HEK293T (cell line): Measurements from ENCODE around the gene CMTM3.
"Not testable (repeated sequence)": the region's sequence is repeated elsewhere in the genome, so short reads cannot be mapped to it uniquely, and the experiment has no call there.

Experiments used
- CTCF ChIA-PET: fragments of 350-600 bp; formaldehyde crosslinking; extraction: SDS; loops from one replicate; lab custom pipeline; 2021; ENCODE audit warnings: antibody characterized with exemption, inconsistent platforms; lab: Yijun Ruan, JAX
- POLR2A ChIA-PET: fragments of 350-600 bp; formaldehyde crosslinking; extraction: SDS; loops from one replicate; lab custom pipeline; 2020; ENCODE audit warnings: antibody characterized with exemption, inconsistent platforms; lab: Yijun Ruan, JAX
- DNase-seq: peaks from one replicate; pipeline ENCODE4 v3.0.0; 2012; ENCODE audit warnings: mixed read lengths; ENCODE audit errors: extremely low spot score
- ARNT ChIP-seq: fragments of 450-650 bp; IDR thresholded peaks from 2 replicates; pipeline ENCODE4 v1.6.1; 2017; ENCODE audit warnings: mild to moderate bottlenecking
- BHLHE40 ChIP-seq: fragments of 450-650 bp; IDR thresholded peaks from 2 replicates; pipeline ENCODE4 v1.6.1; 2016; ENCODE audit warnings: mild to moderate bottlenecking, moderate library complexity, borderline replicate concordance
- CTBP1 ChIP-seq: fragments of 450-650 bp; IDR thresholded peaks from 2 replicates; pipeline ENCODE4 v1.6.1; 2016; ENCODE audit warnings: borderline replicate concordance
- ELF4 ChIP-seq: fragments of 450-650 bp; IDR thresholded peaks from 2 replicates; pipeline ENCODE4 v1.6.1; 2017; ENCODE audit warnings: antibody characterized with exemption
- FOXA1 ChIP-seq: fragments of 450-650 bp; IDR thresholded peaks from 2 replicates; pipeline ENCODE4 v1.6.1; 2016; ENCODE audit warnings: mild to moderate bottlenecking
- FOXK2 ChIP-seq: fragments of 450-650 bp; IDR thresholded peaks from 2 replicates; pipeline ENCODE4 v1.6.1; 2016; ENCODE audit warnings: mild to moderate bottlenecking
- FOXM1 ChIP-seq: fragments of 450-650 bp; IDR thresholded peaks from 2 replicates; pipeline ENCODE4 v1.6.1; 2017; ENCODE audit warnings: mild to moderate bottlenecking, borderline replicate concordance
- HDGF ChIP-seq: fragments of 450-650 bp; IDR thresholded peaks from 2 replicates; pipeline ENCODE4 v1.6.1; 2017; ENCODE audit warnings: antibody characterized with exemption, borderline replicate concordance
- L3MBTL2 ChIP-seq: fragments of 450-650 bp; conservative IDR thresholded peaks from 2 replicates; pipeline ENCODE4 v1.6.1; 2016; ENCODE audit warnings: mild to moderate bottlenecking
- LEF1 ChIP-seq: fragments of 450-650 bp; IDR thresholded peaks from 2 replicates; pipeline ENCODE4 v1.6.1; 2017; ENCODE audit warnings: mild to moderate bottlenecking, borderline replicate concordance
- NFRKB ChIP-seq: fragments of 450-650 bp; IDR thresholded peaks from 2 replicates; pipeline ENCODE4 v1.6.1; 2016; ENCODE audit warnings: mild to moderate bottlenecking, moderate library complexity
- PKNOX1 ChIP-seq: fragments of 450-650 bp; IDR thresholded peaks from 2 replicates; pipeline ENCODE4 v1.6.1; 2016
- SP1 ChIP-seq: fragments of 450-650 bp; IDR thresholded peaks from 2 replicates; pipeline ENCODE4 v1.6.1; 2017
- SUZ12 ChIP-seq: fragments of 450-650 bp; IDR thresholded peaks from 2 replicates; pipeline ENCODE4 v1.6.1; 2016; ENCODE audit warnings: mild to moderate bottlenecking
- TARDBP ChIP-seq: fragments of 450-650 bp; IDR thresholded peaks from 2 replicates; pipeline ENCODE4 v1.6.1; 2016
- ZNF384 ChIP-seq: fragments of 450-650 bp; IDR thresholded peaks from 2 replicates; pipeline ENCODE4 v1.6.1; 2016

CMTM3 gene

GRCh38 chr16:66605177-66605978 is 874 bp downstream of the CMTM3 start:
- TF ChIP-seq FOXA1 = no peak
- TF ChIP-seq ZNF384 = no peak
- no peak for TF ChIP-seq CTBP1
- no peak for TF ChIP-seq SUZ12
- TF ChIP-seq L3MBTL2 = no peak
- TF ChIP-seq SP1 = no peak
- TF ChIP-seq PKNOX1 = no peak
- no peak for TF ChIP-seq ARNT
- no peak for TF ChIP-seq NFRKB
- no peak for TF ChIP-seq FOXK2
- TF ChIP-seq TARDBP = no peak
- no peak for TF ChIP-seq HDGF
- TF ChIP-seq FOXM1 = no peak
- TF ChIP-seq BHLHE40 = no peak
- TF ChIP-seq LEF1 = no peak
- TF ChIP-seq ELF4 = no peak
- DNase-seq = peak; percentile 47
- ChIA-PET CTCF (interaction anchor here (0.6 kb wide), 2 partner anchors 46 to 721 kb away, joined by 3 read pairs; no protein-coding TSS in a partner anchor), POLR2A (no interaction called here)

- TF ChIP-seq FOXA1 = no peak
- no peak for TF ChIP-seq PKNOX1
- no peak for TF ChIP-seq ELF4
- TF ChIP-seq HDGF = no peak
- TF ChIP-seq SP1 = no peak
- ChIA-PET POLR2A (no interaction called here), CTCF (no interaction called here)
- DNase-seq = no peak
Observed at GRCh38 chr16:66605979-66606751, 1.7 kb downstream of the CMTM3 start.

GRCh38 chr16:66608241-66609138 is 4.0 kb downstream of the CMTM3 start:
- CTCF ChIA-PET = interaction anchor here (0.5 to 2.6 kb wide), 24 partner anchors 9 to 282 kb away, joined by 3 to 38 read pairs (median 4); partner anchors contain the start of gene DYNC1LI2
- peak; percentile 90 for DNase-seq
- 0 out of 2 replicates have a peak, but pooled peaks have one; percentile 41 for TF ChIP-seq L3MBTL2
- TF ChIP-seq ZNF384 = no peak
- POLR2A ChIA-PET = interaction anchor here (0.6 kb wide), 1 partner anchor 9 kb away, joined by 3 read pairs; no protein-coding TSS in a partner anchor

GRCh38 chr16:66609139-66609510 is 4.6 kb downstream of the CMTM3 start:
- ChIA-PET CTCF (interaction anchor here (0.6 to 2.6 kb wide), 21 partner anchors 10 to 281 kb away, joined by 3 to 38 read pairs (median 4); partner anchors contain the start of gene DYNC1LI2), POLR2A (no interaction called here)
- TF ChIP-seq FOXM1 (no peak), ELF4 (no peak)
- no peak for DNase-seq

- DNase-seq = no peak
- POLR2A ChIA-PET = no interaction called here
- TF ChIP-seq FOXM1 (no peak), NFRKB (no peak), FOXK2 (no peak), FOXA1 (no peak), LEF1 (no peak), ARNT (no peak), TARDBP (no peak), ELF4 (no peak), ZNF384 (no peak), SUZ12 (no peak), CTBP1 (no peak), HDGF (no peak), L3MBTL2 (no peak), BHLHE40 (no peak), SP1 (no peak), PKNOX1 (no peak)
- CTCF ChIA-PET = interaction anchor here (1.5 to 2.3 kb wide), 2 partner anchors 9 to 132 kb away, joined by 3 to 38 read pairs; no protein-coding TSS in a partner anchor
Observed at GRCh38 chr16:66610111-66610820, 5.8 kb downstream of the CMTM3 start.

GRCh38 chr16:66611911-66612310 is 7.4 kb downstream of the CMTM3 start:
- DNase-seq, CTCF ChIA-PET, POLR2A ChIA-PET: not testable (repeated sequence)
